SK-N-SH treated with all-trans-retinoic acid at 6 μM for 48 hours (cell line): Measurements from ENCODE around the gene PDSS2.

ENCODE experiments used
- ARNTL ChIP-seq: fragments of 450-650 bp; formaldehyde crosslinking; IDR thresholded peaks from 2 replicates; pipeline ENCODE4 v1.5.0; 2020; ENCODE audit warnings: low read depth, mild to moderate bottlenecking, moderate library complexity, borderline replicate concordance
- RARB ChIP-seq: fragments of 250-450 bp; sonication (Bioruptor Pico); IDR thresholded peaks from 2 replicates; pipeline ENCODE4 v1.8.0; 2021; ENCODE audit warnings: mild to moderate bottlenecking, moderate library complexity
- TCF4 ChIP-seq: fragments of 250-450 bp; sonication (Bioruptor Pico); IDR thresholded peaks from 2 replicates; pipeline ENCODE4 v1.8.0; 2021; ENCODE audit warnings: mild to moderate bottlenecking, moderate library complexity, borderline replicate concordance
- TF ChIP-seq, protein P1 (sequence below): fragments of 250-450 bp; sonication (Bioruptor Pico); IDR thresholded peaks from 2 replicates; pipeline ENCODE4 v1.5.0; 2020; ENCODE audit warnings: mild to moderate bottlenecking, moderate library complexity
- TF ChIP-seq, protein P2 (sequence below): fragments of 250-450 bp; sonication (Bioruptor Pico); IDR thresholded peaks from 2 replicates; pipeline ENCODE4 v1.8.0; 2021; ENCODE audit warnings: low read depth, mild to moderate bottlenecking, moderate library complexity, borderline replicate concordance
- TF ChIP-seq, protein P3 (sequence below): fragments of 250-450 bp; sonication (Bioruptor Pico); IDR thresholded peaks from 2 replicates; pipeline ENCODE4 v1.8.0; 2020; ENCODE audit warnings: mild to moderate bottlenecking, moderate library complexity, borderline replicate concordance

DNA sequence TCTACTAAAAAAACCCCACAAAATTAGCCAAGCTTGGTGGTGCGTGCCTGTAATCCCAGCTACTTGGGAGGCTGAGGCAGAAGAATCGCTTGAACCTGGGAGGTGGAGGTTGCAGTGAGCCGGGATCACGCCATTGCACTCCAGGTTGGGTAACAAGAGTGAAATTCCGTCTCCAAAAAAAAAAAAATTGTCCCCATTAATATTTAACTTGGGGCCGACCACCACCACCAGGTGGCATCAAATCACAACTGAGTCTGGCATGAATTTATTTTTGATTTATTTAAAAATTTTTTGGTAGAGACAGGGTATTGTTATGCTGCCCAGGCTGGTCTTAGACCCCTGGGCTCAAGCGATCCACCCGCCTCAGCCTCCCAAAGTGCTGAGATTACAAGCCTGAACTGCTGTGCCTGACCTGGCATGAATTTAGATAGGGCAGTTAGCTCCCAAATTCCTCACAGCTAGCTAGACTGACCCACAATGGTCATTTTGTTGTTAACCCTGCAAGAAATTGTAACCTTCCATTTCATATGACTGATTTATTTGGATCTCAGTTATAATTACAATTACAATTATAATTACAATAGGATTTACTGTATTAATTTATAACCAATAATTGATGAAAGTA is 326.9 kb downstream of the PDSS2 start:
- TF ChIP-seq ARNTL (CRISPR knock-in tag) (no peak), RARB (no peak), TCF4 (CRISPR knock-in tag) (no peak)
- TF ChIP-seq, protein P1, sequence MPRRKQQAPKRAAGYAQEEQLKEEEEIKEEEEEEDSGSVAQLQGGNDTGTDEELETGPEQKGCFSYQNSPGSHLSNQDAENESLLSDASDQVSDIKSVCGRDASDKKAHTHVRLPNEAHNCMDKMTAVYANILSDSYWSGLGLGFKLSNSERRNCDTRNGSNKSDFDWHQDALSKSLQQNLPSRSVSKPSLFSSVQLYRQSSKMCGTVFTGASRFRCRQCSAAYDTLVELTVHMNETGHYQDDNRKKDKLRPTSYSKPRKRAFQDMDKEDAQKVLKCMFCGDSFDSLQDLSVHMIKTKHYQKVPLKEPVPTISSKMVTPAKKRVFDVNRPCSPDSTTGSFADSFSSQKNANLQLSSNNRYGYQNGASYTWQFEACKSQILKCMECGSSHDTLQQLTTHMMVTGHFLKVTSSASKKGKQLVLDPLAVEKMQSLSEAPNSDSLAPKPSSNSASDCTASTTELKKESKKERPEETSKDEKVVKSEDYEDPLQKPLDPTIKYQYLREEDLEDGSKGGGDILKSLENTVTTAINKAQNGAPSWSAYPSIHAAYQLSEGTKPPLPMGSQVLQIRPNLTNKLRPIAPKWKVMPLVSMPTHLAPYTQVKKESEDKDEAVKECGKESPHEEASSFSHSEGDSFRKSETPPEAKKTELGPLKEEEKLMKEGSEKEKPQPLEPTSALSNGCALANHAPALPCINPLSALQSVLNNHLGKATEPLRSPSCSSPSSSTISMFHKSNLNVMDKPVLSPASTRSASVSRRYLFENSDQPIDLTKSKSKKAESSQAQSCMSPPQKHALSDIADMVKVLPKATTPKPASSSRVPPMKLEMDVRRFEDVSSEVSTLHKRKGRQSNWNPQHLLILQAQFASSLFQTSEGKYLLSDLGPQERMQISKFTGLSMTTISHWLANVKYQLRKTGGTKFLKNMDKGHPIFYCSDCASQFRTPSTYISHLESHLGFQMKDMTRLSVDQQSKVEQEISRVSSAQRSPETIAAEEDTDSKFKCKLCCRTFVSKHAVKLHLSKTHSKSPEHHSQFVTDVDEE (CRISPR knock-in tag) = no peak
- TF ChIP-seq, protein P2, sequence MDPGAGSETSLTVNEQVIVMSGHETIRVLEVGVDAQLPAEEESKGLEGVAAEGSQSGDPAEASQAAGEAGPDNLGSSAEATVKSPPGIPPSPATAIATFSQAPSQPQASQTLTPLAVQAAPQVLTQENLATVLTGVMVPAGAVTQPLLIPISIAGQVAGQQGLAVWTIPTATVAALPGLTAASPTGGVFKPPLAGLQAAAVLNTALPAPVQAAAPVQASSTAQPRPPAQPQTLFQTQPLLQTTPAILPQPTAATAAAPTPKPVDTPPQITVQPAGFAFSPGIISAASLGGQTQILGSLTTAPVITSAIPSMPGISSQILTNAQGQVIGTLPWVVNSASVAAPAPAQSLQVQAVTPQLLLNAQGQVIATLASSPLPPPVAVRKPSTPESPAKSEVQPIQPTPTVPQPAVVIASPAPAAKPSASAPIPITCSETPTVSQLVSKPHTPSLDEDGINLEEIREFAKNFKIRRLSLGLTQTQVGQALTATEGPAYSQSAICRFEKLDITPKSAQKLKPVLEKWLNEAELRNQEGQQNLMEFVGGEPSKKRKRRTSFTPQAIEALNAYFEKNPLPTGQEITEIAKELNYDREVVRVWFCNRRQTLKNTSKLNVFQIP (CRISPR knock-in tag) = no peak
- TF ChIP-seq, protein P3, sequence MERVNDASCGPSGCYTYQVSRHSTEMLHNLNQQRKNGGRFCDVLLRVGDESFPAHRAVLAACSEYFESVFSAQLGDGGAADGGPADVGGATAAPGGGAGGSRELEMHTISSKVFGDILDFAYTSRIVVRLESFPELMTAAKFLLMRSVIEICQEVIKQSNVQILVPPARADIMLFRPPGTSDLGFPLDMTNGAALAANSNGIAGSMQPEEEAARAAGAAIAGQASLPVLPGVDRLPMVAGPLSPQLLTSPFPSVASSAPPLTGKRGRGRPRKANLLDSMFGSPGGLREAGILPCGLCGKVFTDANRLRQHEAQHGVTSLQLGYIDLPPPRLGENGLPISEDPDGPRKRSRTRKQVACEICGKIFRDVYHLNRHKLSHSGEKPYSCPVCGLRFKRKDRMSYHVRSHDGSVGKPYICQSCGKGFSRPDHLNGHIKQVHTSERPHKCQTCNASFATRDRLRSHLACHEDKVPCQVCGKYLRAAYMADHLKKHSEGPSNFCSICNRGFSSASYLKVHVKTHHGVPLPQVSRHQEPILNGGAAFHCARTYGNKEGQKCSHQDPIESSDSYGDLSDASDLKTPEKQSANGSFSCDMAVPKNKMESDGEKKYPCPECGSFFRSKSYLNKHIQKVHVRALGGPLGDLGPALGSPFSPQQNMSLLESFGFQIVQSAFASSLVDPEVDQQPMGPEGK = no peak
